Measurements from ENCODE around the gene USHBP1. TPM values are rescaled to one million over a fixed set of nuclear protein-coding genes. Genes with fewer than 3 reads are reported as not detected.

Gene USHBP1
- polyA plus RNA-seq, 1 donor from 2014 or later = 0.59 TPM

DNA sequence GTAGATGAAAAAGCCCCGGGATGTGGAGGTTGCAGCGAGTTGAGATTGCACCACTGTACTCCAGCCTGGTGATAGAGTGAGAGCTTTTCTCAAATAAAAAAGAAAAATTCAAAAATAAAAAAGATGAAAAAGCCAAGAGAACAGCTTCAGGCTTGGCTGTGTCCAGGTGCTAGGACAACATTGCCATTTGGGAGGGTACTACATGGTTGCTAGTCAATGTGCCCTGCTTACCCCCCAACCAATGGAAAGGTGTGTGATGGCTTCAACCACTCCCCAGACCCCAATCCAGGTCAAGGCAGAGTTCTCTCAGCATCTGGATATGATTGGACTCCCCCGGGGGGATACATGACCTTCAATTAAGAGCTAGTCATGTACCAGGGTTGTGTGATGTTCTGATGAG is 14.9 kb upstream of the USHBP1 start:
- Histone ChIP-seq H3K36me3 (ENCODE audit: insufficient read depth, low read length) (no peaks in the 10 kb centered on the region), H3F3A (ENCODE audit: insufficient read depth, low read length, poor library complexity, severe bottlenecking) (no peaks in the 10 kb centered on the region), H3K27me3 (ENCODE audit: insufficient read depth, low read depth, low read length) (peaks cover 12% of the 10 kb centered on the region), H2AFZ (ENCODE audit: low read depth, low read length) (no peak overlapping the region), H3K9me2 (ENCODE audit: insufficient read depth, low read length) (no peaks in the 10 kb centered on the region), H3K27ac (ENCODE audit: low read length) (no peak overlapping the region), H3K9me3 (ENCODE audit: low read length) (no peaks in the 10 kb centered on the region), H3K4me2 (ENCODE audit: low read length) (no peak overlapping the region), H3K79me2 (replicated peaks; ENCODE audit: insufficient read depth, low read length) (no peaks in the 10 kb centered on the region), H4K20me1 (ENCODE audit: insufficient read depth) (no peaks in the 10 kb centered on the region), H3K4me3 (ENCODE audit: low read length) (no peak overlapping the region), H3K9ac (ENCODE audit: low read length) (no peak overlapping the region)
- TF ChIP-seq EP300 (conservative IDR thresholded peaks at IDR 0.05; ENCODE audit: poor library complexity, severe bottlenecking) (no peak), RAD21 (conservative IDR thresholded peaks at IDR 0.05) (no peak), REST (IDR thresholded peaks at IDR 0.05; ENCODE audit: borderline replicate concordance) (no peak), POLR2AphosphoS5 (IDR thresholded peaks at IDR 0.05) (no peak), EZH2 (IDR thresholded peaks at IDR 0.05; ENCODE audit: borderline replicate concordance, insufficient read depth, low read length, poor library complexity, severe bottlenecking) (no peak), MXI1 (conservative IDR thresholded peaks at IDR 0.05; ENCODE audit: poor library complexity, severe bottlenecking) (no peak), SMC3 (conservative IDR thresholded peaks at IDR 0.05; ENCODE audit: poor library complexity) (no peak), TAF1 (IDR thresholded peaks at IDR 0.05; ENCODE audit: low read depth) (no peak)
- TF ChIP-seq, protein P1, sequence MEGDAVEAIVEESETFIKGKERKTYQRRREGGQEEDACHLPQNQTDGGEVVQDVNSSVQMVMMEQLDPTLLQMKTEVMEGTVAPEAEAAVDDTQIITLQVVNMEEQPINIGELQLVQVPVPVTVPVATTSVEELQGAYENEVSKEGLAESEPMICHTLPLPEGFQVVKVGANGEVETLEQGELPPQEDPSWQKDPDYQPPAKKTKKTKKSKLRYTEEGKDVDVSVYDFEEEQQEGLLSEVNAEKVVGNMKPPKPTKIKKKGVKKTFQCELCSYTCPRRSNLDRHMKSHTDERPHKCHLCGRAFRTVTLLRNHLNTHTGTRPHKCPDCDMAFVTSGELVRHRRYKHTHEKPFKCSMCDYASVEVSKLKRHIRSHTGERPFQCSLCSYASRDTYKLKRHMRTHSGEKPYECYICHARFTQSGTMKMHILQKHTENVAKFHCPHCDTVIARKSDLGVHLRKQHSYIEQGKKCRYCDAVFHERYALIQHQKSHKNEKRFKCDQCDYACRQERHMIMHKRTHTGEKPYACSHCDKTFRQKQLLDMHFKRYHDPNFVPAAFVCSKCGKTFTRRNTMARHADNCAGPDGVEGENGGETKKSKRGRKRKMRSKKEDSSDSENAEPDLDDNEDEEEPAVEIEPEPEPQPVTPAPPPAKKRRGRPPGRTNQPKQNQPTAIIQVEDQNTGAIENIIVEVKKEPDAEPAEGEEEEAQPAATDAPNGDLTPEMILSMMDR (IDR thresholded peaks at IDR 0.05; ENCODE audit: poor library complexity, severe bottlenecking) = no peak

DNA sequence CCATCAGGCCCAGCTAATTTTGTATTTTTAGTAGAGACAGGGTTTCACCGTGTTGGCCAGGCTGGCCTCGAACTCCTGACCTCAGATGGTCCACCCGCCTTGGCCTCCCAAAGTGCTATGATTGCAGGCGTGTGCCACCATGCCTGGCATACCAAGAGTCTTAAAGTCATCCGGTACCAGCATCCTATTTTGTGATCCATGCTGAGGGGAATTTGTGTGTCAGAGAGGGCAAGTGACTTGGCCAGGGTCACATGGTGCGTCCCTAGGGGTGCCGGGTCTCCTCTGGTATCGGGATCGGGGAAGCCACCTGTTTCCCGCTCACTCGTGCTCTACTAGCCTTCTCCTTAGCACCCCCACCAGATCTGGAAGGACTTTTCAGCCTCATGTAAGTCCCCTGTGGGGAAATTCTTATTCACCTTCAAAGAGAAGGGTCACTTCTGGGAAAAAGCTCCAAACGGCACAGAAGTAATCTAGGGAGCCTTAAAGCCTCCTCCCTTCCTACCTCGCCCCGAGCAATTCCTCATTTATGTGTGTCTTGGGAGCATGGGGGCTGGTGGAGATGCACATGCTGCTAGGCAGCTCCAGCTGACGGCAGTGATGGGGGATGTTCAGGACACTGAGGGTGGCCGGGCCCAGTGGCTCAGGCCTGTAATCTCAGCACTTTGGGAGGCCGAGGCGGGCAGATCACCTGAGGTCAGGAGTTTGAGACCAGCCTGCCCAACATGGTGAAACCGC is 11.1 kb upstream of the USHBP1 start:
- H3K9ac ChIP-seq (ENCODE audit: low read length) = no peak overlapping the region
- H3K36me3 ChIP-seq (ENCODE audit: insufficient read depth, low read length) = no peaks in the 10 kb centered on the region
- no peak overlapping the region for H2AFZ ChIP-seq (ENCODE audit: low read depth, low read length)

More for the DNA sequence above, 11.1 kb upstream of the USHBP1 start:
- no peak overlapping the region for H3K4me3 ChIP-seq (ENCODE audit: low read length)
- H3K27ac ChIP-seq (ENCODE audit: low read length) = no peak overlapping the region
- no peaks in the 10 kb centered on the region for H3K27me3 ChIP-seq (ENCODE audit: insufficient read depth, low read depth, low read length)
- no peaks in the 10 kb centered on the region for H3K79me2 ChIP-seq (replicated peaks; ENCODE audit: insufficient read depth, low read length)
- no peaks in the 10 kb centered on the region for H3K9me2 ChIP-seq (ENCODE audit: insufficient read depth, low read length)
- TF ChIP-seq MXI1 (conservative IDR thresholded peaks at IDR 0.05; ENCODE audit: poor library complexity, severe bottlenecking) (no peak), RAD21 (conservative IDR thresholded peaks at IDR 0.05) (no peak), TAF1 (IDR thresholded peaks at IDR 0.05; ENCODE audit: low read depth) (no peak), POLR2AphosphoS5 (IDR thresholded peaks at IDR 0.05) (no peak), REST (IDR thresholded peaks at IDR 0.05; ENCODE audit: borderline replicate concordance) (no peak), SMC3 (conservative IDR thresholded peaks at IDR 0.05; ENCODE audit: poor library complexity) (no peak), EZH2 (IDR thresholded peaks at IDR 0.05; ENCODE audit: borderline replicate concordance, insufficient read depth, low read length, poor library complexity, severe bottlenecking) (no peak), EP300 (conservative IDR thresholded peaks at IDR 0.05; ENCODE audit: poor library complexity, severe bottlenecking) (no peak)
- TF ChIP-seq, protein P1 (IDR thresholded peaks at IDR 0.05; ENCODE audit: poor library complexity, severe bottlenecking) = no peak
- no peaks in the 10 kb centered on the region for H3F3A ChIP-seq (ENCODE audit: insufficient read depth, low read length, poor library complexity, severe bottlenecking)
- H3K9me3 ChIP-seq (ENCODE audit: low read length) = no peaks in the 10 kb centered on the region
- no peaks in the 10 kb centered on the region for H4K20me1 ChIP-seq (ENCODE audit: insufficient read depth)
- H3K4me2 ChIP-seq (ENCODE audit: low read length) = no peak overlapping the region
